Large intestine (tissue), 12 donors: Measurements from ENCODE around the gene STPG4. TPM values are rescaled to one million over a fixed set of nuclear protein-coding genes. Genes with fewer than 3 reads are reported as not detected.

Experiments used
- DNase-seq, 2 donors: peaks; one replicate each; pipeline versions ENCODE4 v3.0.0 to v3.0.0-alpha.2; 2013
- H3K27ac ChIP-seq: one replicate; pipeline ENCODE4 v1.5.1; 2013; ENCODE audit warnings: low read length
- H3K27me3 ChIP-seq: 2 replicates; pipeline ENCODE4 v1.6.1; 2013; ENCODE audit warnings: low read length; ENCODE audit not compliant: control insufficient read depth, insufficient read depth
- H3K36me3 ChIP-seq: 2 replicates; pipeline ENCODE4 v1.6.1; 2013; ENCODE audit warnings: low read length; ENCODE audit not compliant: control insufficient read depth, insufficient read depth
- H3K4me1 ChIP-seq: one replicate; pipeline ENCODE4 v1.6.1; 2013; ENCODE audit warnings: low read length; ENCODE audit not compliant: control insufficient read depth, insufficient read depth
- H3K4me3 ChIP-seq: one replicate; pipeline ENCODE4 v1.5.1; 2013; ENCODE audit warnings: low read length
- H3K9me3 ChIP-seq: one replicate; pipeline ENCODE4 v1.6.1; 2013; ENCODE audit warnings: mild to moderate bottlenecking, low read depth, low read length, moderate library complexity; ENCODE audit not compliant: control insufficient read depth
- WGBS: methylation state at CpG from one replicate; pipeline ENCODE4 v1.1.5; 2013; ENCODE audit warnings: low lambda C conversion rate; ENCODE audit not compliant: insufficient coverage; 5-methylcytosine and 5-hydroxymethylcytosine counted together
- long read RNA-seq, 11 donors: transcript quantifications; one replicate each; lab custom pipeline, GENCODE V29; 2026
- polyA plus RNA-seq: library from polyadenylated mRNA; unstranded; fragments of 120-200 nt; gene quantifications from one replicate; pipeline ENCODE4 v1.2.1, GENCODE V29; 2013

STPG4 gene
- polyA plus RNA-seq, result 0.18 TPM
- long read RNA-seq, donor 1, result 0 reads
- long read RNA-seq, donor 2, result 0 reads
- long read RNA-seq, donor 3, result 0 reads
- long read RNA-seq, donor 4, result 0 reads
- long read RNA-seq, donor 5, result 0 reads
- long read RNA-seq, donor 6, result 0 reads
- long read RNA-seq, donor 7, result 0 reads
- long read RNA-seq, donor 8, result 0 reads
- long read RNA-seq, donor 9, result 0 reads
- long read RNA-seq, donor 10, result 0 reads
- long read RNA-seq, donor 11, result 0 reads

DNA sequence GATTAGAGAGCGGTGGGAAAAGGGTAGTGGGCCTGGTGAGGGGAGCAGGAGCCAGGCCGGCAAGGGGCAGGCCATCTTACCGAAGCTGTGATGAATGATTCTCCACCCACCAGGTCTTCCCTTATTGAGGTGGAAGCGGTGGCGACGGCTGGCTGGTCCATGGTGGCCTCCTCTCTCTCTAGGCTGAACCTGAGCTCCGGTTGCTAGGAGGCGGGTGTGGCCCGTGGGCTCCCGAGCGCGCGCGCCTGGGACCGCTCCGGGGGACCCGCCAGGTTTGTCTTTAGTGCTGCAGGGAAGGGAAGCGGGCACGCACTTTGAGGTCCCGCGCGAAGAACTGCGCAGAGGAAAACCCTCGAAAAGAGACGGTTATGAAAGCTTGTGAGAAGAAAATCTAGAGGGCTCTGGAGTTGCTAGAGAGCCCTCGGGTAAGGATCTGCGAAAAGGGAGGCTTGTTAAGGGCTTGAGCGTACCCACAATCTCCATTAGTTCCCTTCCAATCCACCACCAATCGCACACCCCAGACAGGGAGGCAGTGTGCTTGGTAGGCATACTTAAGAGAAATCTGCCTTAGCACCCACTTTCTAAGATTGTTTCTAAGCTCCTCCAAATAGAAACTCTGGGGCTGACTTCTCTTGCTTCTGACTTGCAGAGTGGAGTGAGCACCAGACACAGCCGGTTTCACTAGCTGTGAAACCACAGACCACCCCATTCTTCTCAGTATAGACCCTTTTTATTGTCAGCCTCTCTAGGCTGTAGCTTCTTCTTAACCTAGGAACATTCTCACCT is at the start of gene STPG4:
Gene STPG4 (minus strand): TSS at position 218 of the 786 bp plus-strand sequence. CDS start 57 bp downstream, at position 161.
- no CpG with 5 or more reads among the region's 30 CpGs for WGBS
- DNase-seq, result no peak
- Histone ChIP-seq H3K27me3 (no peaks in the 10 kb centered on the region), H3K27ac (no peak within 1 kb of the TSS), H3K4me1 (no peaks in the 10 kb centered on the region), H3K4me3 (no peak within 1 kb of the TSS), H3K9me3 (peaks cover 2% of the 10 kb centered on the region), H3K36me3 (peaks cover 27% of the 10 kb centered on the region)

DNA sequence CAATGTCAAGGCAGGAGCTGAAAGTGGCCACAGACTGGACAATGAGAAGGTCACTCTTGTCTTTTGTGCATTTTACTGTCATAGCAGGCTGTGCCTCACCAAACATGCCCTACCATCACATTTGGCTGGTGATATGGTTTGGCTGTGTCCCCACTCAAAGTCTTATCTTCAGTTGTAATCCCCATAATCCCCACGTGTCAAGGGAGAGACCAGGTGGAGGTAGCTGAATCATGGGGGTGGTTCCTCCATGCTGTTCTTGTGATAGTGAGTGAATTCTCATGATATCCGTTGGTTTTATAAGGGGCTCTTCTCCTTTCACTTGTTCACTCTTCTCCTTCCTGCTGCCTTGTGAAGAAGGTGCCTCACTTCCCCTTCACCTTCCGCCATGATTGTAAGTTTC is 49.6 kb upstream of the STPG4 start:
- H3K27me3 ChIP-seq, result no peaks in the 10 kb centered on the region
- H3K36me3 ChIP-seq, result no peaks in the 10 kb centered on the region
- WGBS, result 100% methylated on average over 1 of the region's 3 CpGs
- H3K4me1 ChIP-seq, result peaks cover 14% of the 10 kb centered on the region
- no peak for DNase-seq
- no peaks in the 10 kb centered on the region for H3K9me3 ChIP-seq
- no peak overlapping the region for H3K27ac ChIP-seq
- H3K4me3 ChIP-seq, result no peak overlapping the region

DNA sequence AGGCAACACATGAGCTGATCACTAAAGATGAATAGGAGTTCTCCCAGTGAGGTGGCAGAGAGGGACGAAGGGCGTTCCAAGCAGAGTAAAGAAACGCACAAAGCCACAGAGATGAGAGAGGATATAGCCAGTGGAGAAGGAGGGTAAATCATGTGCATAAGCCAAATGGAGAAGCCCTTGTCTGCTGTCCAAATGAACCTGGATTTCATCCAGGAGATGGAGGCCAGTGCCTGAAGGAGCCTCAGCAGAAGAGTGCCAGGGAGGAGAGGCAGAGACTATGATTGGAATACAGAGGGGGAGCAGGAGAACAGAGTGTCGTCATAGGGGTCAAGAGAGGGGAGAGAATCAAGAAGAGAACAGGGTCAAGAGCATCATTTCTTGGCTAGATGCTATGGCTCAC is 48.9 kb upstream of the STPG4 start:
- Histone ChIP-seq H3K27me3 (no peaks in the 10 kb centered on the region), H3K27ac (no peak overlapping the region), H3K4me1 (peaks cover 12% of the 10 kb centered on the region), H3K4me3 (no peak overlapping the region), H3K9me3 (no peaks in the 10 kb centered on the region), H3K36me3 (no peaks in the 10 kb centered on the region)
- no CpG with 5 or more reads among the region's 4 CpGs for WGBS
- DNase-seq, result no peak

GRCh38 chr2:47201224-47201623 is 46.1 kb upstream of the STPG4 start:
- H3K27ac ChIP-seq, result no peak overlapping the region
- DNase-seq, result no peak
- 80% methylated on average over 1 of the region's 2 CpGs for WGBS

DNA sequence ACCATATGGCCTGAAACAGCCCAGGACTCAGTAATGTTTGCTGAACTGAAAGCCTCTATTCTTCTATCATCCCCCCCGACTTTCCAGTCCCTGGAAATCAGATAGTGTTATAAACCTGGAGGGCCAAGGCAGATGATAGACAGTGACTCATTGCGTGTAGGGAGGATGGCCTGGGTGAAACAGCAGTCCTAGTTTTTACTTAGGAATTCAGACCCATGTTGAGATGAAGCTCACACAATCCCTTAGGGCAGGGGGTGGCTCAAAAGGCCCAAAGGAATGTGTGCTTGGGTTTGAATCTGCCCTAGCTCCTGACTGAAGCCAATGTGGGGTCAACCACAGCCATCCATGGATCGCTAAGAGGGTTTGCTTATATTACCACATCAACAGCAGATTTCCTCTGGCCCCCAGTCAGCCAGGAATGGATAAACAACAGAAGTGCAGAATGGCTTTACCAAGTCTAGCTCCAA is 43.9 kb upstream of the STPG4 start:
- no peak for DNase-seq
- Histone ChIP-seq H3K4me3 (no peak overlapping the region), H3K36me3 (no peaks in the 10 kb centered on the region), H3K4me1 (peaks cover 11% of the 10 kb centered on the region), H3K27me3 (no peaks in the 10 kb centered on the region), H3K27ac (no peak overlapping the region), H3K9me3 (no peaks in the 10 kb centered on the region)
- no CpG with 5 or more reads among the region's 3 CpGs for WGBS

More at GRCh38 chr2:47201224-47201623, 46.1 kb upstream of the STPG4 start:
- Histone ChIP-seq H3K4me1 (peaks cover 11% of the 10 kb centered on the region), H3K4me3 (no peak overlapping the region), H3K9me3 (no peaks in the 10 kb centered on the region), H3K27me3 (no peaks in the 10 kb centered on the region), H3K36me3 (no peaks in the 10 kb centered on the region)

- no CpG with 5 or more reads among the region's 1 CpG for WGBS
- no peak overlapping the region for H3K4me3 ChIP-seq
- no peaks in the 10 kb centered on the region for H3K36me3 ChIP-seq
- DNase-seq, result peak in 1 of 2 donors; percentile 28
- H3K27me3 ChIP-seq, result no peaks in the 10 kb centered on the region
- no peak overlapping the region for H3K27ac ChIP-seq
- H3K4me1 ChIP-seq, result peaks cover 28% of the 10 kb centered on the region
- H3K9me3 ChIP-seq, result no peaks in the 10 kb centered on the region
These were observed 41.4 kb upstream of the STPG4 start for GRCh38 chr2:47196499-47196898.

- Histone ChIP-seq H3K27ac (no peak overlapping the region), H3K36me3 (no peaks in the 10 kb centered on the region), H3K4me1 (peaks cover 30% of the 10 kb centered on the region), H3K27me3 (no peaks in the 10 kb centered on the region), H3K9me3 (no peaks in the 10 kb centered on the region), H3K4me3 (no peak overlapping the region)
- WGBS, result no CpG with 5 or more reads among the region's 2 CpGs
- no peak for DNase-seq
These were observed 40.9 kb upstream of the STPG4 start for GRCh38 chr2:47196046-47196445.

DNA sequence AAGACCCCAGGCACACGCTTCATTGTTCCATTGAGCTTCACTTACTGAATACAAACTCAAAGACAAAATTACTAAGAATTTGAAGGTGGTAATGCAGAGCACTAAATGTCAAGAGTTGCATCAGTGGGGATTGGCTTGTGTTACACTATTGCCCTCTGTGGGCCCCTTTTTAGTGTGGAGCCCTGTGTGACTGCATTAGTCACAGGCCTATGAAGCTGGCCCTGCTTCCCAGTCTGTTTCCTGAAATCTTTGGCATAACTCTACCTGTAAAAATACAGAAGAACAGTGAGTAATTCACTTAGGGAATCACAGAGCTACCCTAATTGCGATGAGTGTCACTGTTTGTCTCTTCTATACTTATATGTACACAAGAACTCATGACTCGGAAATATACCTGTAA is 40.0 kb upstream of the STPG4 start:
- 100% methylated on average over 1 of the region's 3 CpGs for WGBS
- Histone ChIP-seq H3K27ac (peak overlapping the region; percentile 43), H3K27me3 (no peaks in the 10 kb centered on the region), H3K4me1 (peaks cover 31% of the 10 kb centered on the region), H3K36me3 (no peaks in the 10 kb centered on the region), H3K4me3 (no peak overlapping the region), H3K9me3 (no peaks in the 10 kb centered on the region)
- DNase-seq, result peak; percentile 67 to 84

DNA sequence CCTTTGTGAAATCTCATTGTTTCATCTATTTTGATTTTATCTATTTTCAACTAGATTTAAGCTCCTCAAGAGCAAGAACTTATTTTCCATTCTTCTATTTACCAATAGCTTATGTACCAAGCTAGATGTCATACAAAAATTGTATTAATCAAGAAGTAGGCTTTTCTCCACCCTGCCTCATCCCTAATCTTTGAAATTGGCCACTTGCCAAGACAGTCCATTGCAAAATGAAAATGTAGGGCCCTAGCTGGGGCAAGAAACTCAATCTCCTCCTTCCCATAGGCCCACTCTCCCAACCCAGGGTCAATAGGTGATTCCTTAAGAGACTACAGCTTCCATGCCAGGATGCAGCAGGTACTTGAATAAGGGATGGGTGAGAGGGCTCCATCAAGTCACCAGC is 39.3 kb upstream of the STPG4 start:
- peaks cover 36% of the 10 kb centered on the region for H3K4me1 ChIP-seq
- no peak overlapping the region for H3K27ac ChIP-seq
- no peaks in the 10 kb centered on the region for H3K27me3 ChIP-seq
- H3K36me3 ChIP-seq, result no peaks in the 10 kb centered on the region
- H3K4me3 ChIP-seq, result no peak overlapping the region
- no peaks in the 10 kb centered on the region for H3K9me3 ChIP-seq
- no peak for DNase-seq

GRCh38 chr2:47193607-47194006 is 38.5 kb upstream of the STPG4 start:
- no CpG with 5 or more reads among the region's 6 CpGs for WGBS
- Histone ChIP-seq H3K36me3 (no peaks in the 10 kb centered on the region), H3K27ac (no peak overlapping the region), H3K9me3 (no peaks in the 10 kb centered on the region), H3K27me3 (no peaks in the 10 kb centered on the region), H3K4me3 (no peak overlapping the region), H3K4me1 (peaks cover 37% of the 10 kb centered on the region)
- no peak for DNase-seq
